HG02623 (cell line): ENCODE measurements around the gene PPP1R36.
"Not testable (repeated sequence)": the region's sequence is repeated elsewhere in the genome, so short reads cannot be mapped to it uniquely, and the experiment has no call there.

Source experiments
- ATAC-seq: cut with Tn5 transposase; IDR thresholded peaks from one replicate; pipeline ENCODE4 v1.9.1; 2021; ENCODE audit warnings: moderate library complexity; ENCODE audit not compliant: unreplicated experiment

The PPP1R36 gene

DNA sequence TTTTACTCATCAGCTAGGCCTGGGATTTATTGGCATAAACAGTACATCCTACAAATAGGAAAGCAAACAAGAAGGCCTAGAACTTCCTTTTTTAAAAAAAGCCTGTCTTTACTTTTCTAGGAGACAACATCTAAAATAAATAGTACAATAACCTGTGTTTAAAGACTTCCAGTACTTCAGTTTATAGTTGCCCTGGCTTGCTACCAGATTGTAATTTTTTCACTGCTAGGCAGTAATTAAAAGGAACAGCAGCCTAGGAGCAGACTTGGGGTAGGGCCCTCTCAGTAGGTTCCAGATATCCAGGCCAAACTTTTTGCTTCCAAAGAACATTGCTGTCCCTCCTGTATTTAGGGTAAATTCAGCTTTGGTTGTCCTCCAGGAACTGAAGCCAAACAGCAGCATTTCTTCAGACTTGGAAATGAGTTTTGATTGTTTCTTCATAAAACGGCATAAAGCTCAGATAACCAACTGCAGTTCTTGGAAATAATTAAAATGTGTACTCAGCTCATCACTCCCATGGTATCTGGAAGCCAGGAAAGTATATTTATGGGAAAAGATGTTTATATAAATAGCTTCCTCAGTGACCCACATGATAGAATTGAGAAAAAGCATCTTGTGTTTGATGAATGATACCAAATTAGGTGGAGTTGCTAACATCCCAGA is 61.7 kb downstream of the PPP1R36 start:
- no peak for ATAC-seq

DNA sequence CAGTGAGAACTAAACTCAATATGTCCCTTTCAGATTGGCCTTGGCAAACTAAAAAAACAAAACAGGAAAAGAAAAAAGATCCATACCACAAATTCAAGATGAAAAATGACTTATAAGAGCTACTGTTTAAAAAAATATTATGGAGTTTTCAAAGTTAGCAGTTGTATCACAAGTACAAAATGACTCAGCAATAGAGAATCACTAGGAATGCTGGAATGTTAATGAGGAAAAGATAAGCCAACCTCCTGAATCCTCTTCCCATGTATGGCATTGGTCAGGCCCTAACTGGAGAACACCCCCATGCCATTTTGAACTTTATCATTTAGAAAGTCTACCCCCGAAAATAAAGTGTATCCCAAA is 62.2 kb downstream of the PPP1R36 start:
- no peak for ATAC-seq

DNA sequence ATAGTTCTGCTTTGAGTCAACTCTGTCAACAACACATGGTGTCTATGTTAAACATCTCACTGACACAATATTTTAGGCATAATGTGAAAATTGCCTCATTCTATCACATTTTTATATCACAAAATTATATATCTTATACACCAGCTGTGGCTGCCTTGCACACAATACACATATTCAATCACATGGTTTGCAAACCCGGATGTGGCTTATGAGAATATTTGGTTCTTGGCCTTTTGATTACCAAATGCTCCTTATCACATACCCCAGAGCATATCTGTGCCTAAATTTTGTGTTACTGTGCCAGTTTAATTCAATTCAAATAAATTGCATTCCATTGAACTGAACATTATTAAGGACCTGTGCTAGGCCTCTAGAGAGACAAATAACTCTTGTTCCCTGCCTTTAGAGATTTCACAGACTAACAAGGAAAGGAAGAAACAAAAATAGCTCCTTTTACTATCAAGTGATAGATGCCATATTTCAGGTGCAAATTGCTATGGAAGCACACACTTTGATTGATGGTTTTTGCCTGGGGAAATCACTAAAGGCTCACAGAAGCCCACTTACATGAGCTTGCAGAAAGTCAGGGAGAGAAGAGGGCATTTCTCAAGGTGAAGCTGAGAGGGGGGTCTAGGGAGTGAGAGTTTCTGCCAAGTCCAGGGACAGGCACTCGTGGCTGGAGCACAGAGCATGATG is 63.4 kb downstream of the PPP1R36 start:
- no peak for ATAC-seq

DNA sequence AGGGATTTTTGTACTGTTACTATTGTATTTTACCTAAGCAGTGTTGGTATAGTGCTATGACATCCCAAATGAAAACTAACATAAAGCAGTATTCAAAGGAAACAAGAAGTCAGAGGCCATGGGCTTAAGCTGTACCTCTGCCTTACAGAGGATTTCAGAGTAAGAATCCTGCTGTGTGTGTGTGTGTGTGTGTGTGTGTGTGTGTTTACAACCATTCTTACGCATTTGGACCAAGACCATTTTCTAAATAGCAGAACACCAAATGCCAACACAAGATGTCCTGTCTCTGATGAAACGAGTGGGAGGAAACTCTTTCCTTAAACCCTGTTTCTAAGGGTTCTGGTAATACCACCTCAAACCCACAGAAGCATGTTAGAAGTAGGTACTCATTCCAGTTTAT is 64.4 kb downstream of the PPP1R36 start:
- ATAC-seq: no peak

DNA sequence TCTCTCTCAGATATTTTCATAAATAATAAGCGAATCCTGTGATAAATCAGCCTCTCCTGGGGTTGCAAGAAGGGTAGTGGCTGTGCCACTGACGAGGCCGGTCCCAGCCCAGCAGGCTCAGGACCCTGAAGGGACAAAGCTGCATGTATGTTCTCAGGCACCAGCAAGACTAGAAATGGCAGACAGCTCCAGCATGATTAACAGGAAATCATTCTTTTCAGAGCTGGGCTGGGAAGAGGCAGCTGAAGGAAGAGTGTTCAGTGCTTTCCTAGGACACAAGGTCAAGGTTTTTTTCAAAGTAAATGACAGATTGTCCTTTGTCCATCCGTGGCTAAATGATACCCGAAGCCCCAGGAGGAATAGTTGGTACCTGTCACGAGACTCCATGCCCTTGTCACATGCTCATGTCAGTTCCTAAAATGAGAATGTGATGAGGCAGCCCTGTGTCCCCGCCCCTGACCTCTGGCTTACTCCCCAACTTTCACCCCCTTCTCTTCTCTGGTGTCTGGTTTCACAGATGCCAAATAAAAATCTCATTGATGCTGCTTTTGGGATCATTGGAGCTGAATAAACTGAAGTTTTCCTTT is 65.1 kb downstream of the PPP1R36 start:
- no peak for ATAC-seq

DNA sequence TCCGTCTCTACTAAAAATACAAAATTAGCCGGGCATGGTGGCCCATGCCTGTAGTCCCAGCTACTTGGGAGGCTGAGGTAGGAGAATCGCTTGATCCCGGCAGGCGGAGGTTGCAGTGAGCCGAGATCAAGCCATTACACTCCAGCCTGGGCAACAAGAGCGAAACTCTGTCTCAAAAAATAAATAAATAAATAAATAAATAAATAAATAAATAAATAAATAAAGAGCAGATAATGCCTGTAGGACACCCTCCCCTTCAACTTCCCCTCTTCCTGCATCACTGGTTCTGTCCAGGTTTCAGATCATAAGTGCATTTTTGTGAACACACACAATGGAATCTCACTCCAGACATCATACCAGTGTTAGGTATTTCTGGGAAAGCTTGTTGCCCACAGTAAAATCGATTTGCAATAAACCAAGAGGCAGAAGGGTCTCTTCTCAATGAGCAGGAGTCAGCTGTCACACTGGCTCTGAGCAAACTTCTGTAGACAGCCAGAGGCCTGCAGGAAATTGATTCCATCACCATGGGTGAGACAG is 68.2 kb downstream of the PPP1R36 start:
- not testable (repeated sequence) for ATAC-seq

DNA sequence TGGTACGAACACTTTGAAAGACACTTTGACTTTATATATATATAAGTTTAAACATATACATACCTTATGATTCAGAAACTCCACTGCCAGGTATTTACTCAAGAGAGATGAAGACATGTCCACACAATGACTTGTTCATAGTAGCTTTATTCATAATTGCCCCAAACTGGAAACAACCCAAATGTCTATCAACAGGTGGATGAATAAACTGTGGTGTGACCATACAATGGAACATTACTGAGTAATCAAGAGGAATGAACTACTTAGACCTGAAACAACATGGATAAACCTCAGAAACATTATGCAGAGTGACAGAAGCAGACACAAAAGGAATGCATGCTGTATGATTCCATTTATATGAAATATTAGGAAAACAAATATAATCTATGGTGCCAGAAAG is 71.1 kb downstream of the PPP1R36 start:
- ATAC-seq: no peak

DNA sequence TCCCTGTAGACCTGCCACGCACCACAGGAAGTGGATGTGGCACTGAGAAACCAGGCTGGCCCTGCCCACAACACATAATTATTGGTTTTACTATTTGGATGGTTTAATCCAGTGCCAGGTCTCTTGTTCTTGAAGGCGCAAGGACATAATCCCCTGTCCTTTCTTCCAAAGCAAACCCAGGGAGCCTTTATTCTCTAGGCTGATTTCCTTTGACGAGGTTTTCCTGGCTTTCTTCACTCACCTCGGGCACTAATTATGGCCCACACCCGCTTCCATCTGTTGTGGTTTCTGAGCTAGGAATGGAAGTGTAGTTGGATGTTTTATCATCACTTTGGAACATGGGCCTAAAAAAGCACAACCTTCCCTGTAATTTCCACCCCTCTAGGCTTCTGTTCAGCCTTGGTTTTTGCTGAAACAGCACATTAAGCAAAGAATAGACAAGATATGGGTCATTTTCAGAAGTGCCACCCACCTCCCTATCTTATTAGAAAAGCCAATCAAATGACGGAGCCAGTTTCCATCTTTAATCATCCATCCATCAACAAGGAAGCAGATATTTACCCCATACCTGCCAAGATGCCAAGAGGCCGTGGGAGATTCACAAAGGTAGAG is 73.9 kb downstream of the PPP1R36 start:
- ATAC-seq: no peak

DNA sequence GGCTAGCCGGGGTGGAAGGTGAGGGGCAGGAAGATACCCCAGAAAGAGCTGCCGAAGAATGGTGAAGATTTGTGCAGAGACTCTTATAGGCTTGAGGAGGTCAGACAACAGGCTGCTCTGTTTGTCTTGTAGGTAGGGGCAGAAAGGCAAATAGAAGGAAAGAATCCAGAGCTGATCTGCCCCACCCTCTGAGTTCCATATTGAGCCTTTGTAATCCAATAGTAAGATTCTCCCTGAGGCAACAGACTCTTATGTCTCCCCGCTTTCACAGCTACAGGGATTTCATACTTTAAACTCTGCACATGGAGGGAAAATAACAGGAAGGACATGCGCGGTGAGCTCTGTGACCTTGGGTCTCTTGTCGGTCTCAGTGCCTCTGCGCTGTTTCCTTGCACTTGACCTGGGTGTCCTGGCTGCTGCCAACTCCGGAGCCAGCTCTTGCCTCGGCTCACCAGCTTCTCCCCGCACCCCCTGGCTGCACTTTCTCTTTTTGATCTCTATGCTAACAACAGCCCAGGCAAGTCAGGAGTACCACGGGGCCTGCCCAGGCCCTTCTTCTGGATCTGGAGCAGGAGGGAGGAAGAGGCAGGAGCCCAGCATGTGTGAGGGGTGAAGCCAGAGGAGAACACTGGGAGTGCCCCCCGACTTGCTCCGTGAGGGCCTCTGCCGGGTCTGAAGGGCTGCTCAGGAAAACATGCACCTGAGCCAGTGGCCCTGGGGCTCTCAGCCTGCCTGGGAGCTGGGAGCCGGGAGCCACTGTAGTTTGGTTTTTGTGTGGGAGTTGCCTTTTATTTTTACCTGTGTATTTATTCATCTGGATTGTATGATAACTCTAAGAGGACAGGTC is 75.8 kb downstream of the PPP1R36 start:
- no peak for ATAC-seq

DNA sequence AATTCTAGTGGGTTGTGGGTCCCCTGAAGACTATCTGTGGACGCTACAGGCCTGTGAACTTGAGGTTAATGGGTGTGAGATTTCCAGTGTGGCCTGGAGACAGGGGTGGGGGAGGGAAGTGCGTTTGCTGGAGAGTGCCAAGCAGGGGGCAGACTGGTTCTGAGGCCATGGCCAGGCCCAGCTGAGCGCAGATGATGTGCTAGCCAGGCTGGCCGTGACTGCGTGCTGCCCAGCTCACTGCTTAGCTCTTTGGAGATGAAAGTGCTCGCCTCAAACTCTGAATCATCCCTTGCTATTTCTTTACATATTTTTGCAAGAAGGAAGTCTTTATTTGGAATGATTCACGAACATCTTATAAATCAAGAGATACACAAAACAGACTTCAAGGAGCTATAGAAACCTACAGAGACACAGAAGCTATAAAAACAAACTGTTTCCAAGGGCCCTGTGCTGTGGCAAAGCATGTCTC is 79.2 kb downstream of the PPP1R36 start:
- ATAC-seq: no peak

DNA sequence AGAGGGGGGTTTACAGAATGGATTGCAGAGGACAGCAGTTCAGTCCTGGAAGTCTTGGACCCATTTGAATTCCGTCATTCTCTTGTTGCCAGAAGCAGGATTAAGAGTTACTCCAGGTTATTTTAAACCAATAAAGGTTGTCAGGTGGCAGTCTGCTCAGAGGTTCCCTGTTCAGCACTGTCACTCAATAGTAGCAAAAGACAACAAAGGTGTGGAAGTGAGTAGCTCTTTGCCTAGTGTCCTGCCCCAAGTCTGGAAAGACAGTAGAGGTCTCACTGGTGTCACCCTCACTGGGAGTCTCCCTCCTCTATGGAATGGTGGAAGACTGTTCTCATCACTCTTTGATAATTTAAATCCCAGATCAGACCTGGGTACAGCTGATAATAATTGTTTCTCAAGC is 81.0 kb downstream of the PPP1R36 start:
- no peak for ATAC-seq

DNA sequence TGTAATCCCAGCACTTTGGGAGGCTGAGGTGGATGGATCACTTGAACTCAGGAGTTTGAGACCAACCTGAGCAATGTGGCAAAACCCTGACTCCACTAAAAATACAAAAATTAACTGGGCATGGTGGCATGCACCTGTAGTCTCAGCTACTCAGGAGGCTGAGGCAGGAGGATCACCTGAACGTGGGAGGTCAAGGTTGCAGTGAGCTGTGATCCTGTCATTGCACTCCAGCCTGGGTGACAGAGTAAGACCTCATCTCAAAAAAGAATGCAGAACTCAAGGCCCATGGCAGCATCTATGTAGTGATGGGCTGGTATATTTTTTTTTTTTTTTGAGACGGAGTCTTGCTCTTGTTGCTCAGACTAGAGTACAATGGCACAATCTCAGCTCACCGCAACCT is 81.5 kb downstream of the PPP1R36 start:
- ATAC-seq: not testable (repeated sequence)

DNA sequence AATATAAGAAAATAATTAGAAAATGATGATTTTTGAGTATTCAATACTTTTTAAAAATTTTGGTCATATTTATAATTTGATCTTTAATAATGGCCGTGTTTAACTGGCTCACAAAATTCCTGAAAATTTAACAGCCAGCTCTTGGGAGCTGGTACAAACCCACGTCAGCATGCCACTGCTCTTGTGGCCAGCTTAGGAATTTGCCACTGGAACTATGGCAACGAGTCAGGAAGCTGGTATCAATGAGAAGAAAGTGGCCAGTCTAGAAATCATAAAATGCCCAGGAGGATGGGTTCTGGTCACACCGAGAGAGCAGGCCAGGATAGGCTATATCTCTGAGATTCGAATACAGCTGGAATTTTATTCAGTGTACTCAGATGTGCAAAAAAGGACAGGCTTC is 82.3 kb downstream of the PPP1R36 start:
- ATAC-seq: no peak

DNA sequence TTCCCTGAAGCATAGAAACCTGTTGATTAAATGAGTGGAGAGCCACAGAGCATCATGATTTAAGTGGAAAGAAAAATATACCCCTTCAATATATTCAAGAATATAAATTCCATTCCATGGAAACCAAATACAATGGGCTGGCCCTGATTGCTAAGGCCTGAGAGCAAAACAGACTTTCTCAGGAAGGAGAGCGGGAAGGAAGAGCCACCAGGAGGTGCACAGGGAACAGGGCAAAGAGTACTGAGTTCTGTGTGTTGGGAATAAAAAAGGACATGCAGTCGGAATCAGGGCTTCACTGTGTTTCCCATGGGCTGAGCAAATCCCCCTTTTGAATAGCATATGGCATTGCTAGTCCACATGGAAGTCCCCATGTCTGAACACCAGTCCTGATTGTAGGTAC is 84.8 kb downstream of the PPP1R36 start:
- ATAC-seq: no peak

DNA sequence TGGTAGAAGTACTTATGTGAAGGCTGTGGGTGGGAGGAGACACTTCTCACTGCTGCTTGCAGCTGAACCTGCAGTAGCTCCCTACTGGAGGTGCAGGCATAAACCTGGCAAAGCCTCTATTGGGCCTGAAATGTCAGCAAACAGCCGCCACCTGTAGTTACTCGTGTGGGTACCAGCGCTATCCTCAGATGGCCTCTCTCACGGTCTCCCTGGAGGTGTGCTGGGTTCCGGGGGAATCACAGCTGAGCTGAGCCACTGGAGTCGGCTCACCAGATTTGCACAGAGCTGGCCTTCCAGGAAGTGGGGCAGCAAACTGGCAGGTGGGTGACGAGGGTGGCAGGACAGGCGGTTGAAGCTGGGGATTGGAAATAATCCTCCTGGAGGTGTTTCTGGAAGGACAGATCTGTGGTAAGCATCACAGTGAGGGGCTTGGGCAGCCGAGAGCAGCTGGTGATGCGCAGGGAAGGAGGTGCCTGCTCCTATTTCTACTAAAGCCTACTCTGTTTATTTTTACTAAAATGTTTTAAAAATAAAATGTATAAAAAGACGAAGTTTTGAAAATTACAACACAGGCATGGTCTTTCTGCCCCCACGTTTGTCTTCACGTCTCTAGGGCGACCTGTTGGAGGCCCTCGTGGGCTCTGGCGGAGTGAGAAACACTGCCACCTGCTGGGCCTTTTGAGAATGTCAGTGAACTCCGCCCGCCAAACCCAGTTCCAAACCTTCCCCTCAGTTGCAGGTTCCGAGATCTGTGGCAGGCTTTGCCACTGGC is 86.6 kb downstream of the PPP1R36 start:
- peak; percentile 68 for ATAC-seq

DNA sequence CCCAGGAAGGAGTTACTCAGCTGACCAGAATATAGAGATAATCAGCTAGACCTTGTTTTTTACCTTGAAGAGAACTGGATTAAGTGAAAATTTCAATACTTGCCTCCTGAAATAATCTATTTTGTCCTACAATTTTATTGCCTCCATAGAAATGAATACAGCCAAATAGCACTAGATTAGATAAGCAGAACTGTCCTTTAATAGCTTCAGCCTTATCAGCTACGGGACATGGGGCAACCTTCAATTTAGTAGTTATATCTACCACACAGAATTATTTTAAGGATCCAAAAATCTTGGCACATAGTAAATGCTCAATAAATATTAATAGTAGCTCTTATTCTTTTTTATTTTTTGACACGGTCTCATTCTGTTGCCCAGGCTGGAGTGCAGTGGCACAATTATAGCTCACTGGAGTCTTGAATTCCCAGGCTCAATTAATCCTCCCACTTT is 87.2 kb downstream of the PPP1R36 start:
- no peak for ATAC-seq

DNA sequence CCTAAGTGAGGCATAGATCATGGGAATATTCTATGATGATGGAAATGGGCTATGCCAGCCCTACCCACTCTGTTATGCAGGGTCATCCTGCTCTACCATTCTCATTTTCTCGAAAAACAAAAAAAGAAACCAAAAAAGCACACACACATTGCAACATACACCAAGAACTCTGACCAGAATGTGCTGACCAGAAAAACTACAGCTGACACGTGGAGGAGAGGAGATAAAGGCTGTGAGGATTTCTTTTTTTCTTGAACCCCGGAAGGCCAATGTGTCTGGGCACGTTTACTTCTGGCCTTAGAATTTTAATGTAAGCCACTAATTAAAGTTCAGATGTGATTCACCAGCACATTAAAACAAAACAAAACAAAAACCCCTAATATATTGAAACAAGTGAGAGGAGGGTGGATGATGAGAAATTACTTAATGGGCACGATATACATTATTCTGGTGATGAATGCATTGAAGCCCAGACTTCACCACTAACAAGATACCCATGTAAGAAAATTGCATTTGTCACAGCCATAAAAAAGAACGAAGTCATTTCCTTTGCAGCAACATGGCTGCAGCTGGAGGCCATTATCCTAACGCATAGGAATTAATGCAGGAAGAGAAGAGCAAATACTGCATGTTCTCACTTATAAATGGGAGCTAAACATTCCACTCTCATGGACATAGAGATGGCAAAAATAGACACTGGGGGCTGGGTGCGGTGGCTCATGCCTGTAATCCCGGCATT is 88.1 kb downstream of the PPP1R36 start:
- ATAC-seq: no peak

DNA sequence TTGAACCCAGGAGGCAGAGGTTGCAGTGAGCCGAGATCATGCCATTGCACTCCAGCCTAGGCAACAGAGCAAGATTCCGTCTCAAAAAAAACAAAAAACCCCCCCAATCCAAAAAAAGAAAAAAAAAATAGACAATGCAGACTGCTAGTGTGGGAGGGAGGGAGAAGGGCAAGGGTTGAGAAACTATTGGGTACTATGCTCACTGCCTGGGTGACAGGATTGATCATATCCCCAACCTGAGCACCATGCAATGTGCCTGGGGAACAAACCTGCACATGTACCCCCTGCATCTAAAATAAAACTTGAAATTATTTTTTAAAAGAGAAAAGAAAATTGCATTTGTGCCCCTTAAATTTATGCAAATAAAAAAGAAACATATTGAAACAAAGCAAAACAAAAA is 88.9 kb downstream of the PPP1R36 start:
- ATAC-seq: no peak
